HG02885 (cell line): ENCODE data around the gene GTF2A1L.
"Not testable (repeated sequence)": the region's sequence is repeated elsewhere in the genome, so short reads cannot be mapped to it uniquely, and the experiment has no call there.

Experiments
- ATAC-seq: cut with Tn5 transposase; IDR thresholded peaks from one replicate; pipeline ENCODE4 v1.9.1; 2021; ENCODE audit warnings: mild to moderate bottlenecking; ENCODE audit not compliant: unreplicated experiment, poor library complexity

Gene GTF2A1L

GRCh38 chr2:48696881-48697280 is 79.2 kb downstream of the GTF2A1L start:
- no peak for ATAC-seq

GRCh38 chr2:48699348-48699930 is 81.8 kb downstream of the GTF2A1L start:
- no peak for ATAC-seq

- ATAC-seq = not testable (repeated sequence)
Observed at GRCh38 chr2:48703621-48704020, 86.0 kb downstream of the GTF2A1L start.

DNA sequence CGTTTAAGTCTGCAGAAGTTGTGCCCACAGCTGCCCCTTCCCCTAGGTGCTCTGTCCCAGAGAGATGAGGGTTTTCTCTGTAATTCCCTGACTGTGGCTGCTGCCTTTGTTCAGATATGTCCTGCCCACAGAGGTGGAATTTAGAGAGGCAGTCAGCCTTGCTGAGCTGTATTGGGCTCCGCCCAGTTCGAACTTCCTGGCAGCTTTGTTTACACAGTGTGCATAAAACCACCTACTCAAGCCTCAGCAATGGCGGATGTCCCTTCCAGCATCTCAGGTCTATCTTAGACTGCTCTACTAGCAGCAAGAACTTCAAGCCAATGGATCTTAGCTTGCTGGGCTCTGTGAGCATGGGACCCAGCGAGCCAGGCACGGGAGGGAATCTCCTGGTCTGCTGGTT is 89.8 kb downstream of the GTF2A1L start:
- ATAC-seq = no peak

DNA sequence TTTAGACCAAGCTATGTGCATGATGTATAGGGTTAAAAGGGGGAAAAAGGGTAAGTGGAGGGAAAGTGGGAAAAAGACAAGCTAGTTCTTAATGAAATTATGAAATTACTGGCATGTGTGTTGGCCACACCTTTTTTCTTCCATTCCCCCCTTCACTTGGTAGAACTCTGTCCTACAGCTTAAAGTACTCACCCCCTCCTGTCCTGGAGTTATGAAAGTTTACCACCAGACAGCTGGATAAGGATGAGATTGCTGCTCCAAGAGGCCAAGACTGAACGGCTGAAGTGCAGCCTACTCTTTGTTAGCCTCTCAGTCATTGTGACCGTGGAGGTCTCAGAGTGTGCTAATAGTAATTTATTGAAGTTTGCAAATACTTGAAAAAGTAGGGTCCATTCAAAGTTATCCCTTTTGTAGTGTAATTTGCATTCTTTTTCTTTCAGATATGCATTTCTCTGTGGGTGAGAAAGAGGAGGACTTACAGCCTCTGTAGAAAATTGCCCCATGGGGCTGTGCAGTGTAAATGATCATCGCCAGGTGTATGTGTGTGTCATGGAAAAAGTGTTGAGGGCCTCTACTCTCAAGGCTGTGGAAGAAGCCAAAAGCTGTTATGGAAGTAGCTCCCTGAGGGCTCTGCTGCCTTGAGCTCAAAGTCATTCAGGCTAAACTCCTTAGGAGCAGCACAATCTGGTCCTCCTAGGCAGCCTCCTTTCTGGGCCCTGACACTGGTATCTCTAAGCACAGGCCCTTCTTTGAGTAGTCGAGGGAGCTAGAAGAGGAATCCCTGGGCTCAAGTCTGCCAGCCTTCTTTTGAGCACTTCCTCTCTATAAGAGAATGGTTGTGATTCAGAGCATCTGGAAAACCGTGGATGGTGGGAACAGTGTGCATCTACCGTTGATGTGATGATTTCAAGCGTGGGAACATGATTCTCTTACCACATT is 91.7 kb downstream of the GTF2A1L start:
- no peak for ATAC-seq

GRCh38 chr2:48711343-48711742 is 93.7 kb downstream of the GTF2A1L start:
- no peak for ATAC-seq

- no peak for ATAC-seq
Observed at GRCh38 chr2:48712151-48712550, 94.5 kb downstream of the GTF2A1L start.

- no peak for ATAC-seq
Observed at GRCh38 chr2:48713647-48714046, 96.0 kb downstream of the GTF2A1L start.

DNA sequence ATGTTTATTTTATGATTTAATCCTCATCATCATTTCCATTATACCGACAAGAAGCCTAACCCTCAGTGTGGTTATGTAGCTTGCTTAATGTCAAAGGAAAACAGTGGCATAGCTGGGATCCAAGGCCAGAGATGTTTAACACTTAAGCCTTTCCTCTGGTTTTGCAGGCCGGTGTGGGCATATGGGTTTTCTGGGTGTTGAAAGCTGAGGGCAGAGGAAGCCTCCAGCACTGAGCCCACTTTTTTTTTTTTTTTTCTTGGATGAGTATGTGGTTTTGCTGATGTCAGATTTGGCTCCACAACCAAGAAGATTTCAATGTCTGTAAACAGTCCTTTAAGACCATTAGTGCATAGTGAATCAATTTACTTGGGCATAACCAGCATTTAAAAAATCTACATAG is 96.6 kb downstream of the GTF2A1L start:
- no peak for ATAC-seq

DNA sequence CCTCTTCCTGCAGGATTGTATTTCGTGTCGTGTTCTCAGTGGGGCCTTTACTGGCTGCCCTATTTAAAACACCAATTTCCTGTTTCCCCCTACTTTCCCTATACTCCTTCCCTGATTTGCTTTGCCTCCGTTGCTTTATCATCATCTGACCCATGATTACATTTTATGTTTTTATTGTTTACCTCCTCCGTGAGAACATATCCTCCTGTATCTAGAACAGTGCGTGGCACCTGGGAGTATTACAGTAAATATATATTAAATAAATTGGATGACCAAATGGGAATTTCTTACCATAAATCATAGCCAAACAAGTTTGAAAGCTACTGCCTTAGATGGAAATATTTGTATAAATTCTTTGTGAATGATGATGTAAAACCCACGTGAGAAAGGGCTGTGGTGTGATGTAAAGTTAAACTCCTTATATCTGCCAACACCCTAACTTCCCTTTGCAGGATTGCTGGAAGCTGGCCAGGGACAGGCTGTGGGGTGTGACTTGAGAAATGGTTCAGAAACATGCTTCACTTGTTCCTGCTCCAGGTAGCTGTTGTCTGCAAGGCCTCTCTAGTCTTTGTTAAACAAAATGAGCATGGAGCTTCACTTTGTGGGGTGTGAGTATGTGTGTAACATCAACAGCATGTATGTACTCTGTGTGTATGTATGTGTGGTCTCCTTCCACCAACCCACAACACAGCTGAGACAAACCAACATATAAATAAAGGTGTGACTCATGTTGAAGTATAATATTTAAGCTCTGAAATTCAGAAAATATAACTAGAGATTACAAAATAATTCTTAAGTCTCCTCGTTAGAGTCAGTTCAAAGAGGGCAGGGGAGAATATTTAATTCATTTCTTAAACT is 97.6 kb downstream of the GTF2A1L start:
- ATAC-seq = no peak

- ATAC-seq = no peak
Observed at GRCh38 chr2:48715956-48716355, 98.3 kb downstream of the GTF2A1L start.

DNA sequence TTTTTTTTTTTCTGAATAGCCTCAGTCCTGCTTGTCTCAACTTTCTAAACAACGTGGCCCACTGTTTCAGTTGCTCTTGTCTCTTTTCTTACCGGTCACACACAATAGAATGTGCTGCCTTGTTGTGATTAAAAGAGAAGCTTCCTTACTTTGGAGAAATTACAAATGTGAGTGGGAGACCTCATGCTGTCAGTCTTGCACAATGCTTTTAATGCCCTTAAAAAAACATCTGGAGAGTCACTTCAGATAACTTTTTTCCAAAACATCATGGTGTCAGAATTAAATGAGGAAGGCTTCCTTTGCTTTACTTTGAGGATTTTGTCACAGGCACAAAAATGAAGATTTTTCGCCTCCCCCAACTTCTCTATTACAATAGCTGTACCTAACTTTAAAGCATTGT is 100.2 kb downstream of the GTF2A1L start:
- no peak for ATAC-seq

GRCh38 chr2:48719480-48720177 is 102.0 kb downstream of the GTF2A1L start:
- ATAC-seq = no peak

DNA sequence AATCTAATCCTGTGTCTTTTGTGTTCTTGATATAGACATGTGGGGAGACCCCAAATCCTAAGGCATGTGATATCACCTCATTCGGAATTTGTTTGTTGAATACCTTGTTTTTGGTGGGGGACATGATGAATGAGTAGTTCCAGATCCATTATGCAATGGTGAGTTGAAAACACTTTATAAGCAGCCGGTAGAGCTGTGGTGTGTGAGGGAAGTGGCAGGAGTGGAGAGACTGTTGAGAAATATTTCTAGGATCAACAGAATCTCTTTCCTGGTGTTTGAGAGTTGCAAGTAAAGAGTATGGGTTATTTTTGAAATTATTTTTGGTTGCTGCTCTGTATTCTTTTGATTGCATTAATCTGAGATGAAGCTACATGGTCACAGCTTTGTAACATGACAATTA is 103.5 kb downstream of the GTF2A1L start:
- ATAC-seq = no peak

DNA sequence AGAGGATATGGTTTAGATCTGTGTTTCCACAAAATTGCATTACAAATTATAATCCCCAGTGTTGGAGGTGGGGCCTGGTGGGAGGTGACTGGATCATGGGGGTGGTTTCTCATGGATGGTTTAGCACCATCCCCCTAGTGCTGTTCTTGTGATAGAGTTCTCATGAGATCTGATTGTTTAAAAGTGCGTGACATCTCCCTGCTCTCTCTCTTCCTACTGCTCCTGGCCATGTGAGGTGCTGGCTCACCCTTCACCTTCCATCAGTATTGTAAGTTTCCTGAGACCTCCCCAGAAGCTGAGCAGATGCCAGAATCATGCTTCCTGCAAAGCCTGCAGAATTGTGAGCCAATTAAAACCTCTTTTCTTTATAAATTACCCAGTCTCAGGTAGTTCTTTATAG is 104.7 kb downstream of the GTF2A1L start:
- no peak for ATAC-seq

- ATAC-seq = no peak
Observed at GRCh38 chr2:48723129-48723528, 105.5 kb downstream of the GTF2A1L start.

DNA sequence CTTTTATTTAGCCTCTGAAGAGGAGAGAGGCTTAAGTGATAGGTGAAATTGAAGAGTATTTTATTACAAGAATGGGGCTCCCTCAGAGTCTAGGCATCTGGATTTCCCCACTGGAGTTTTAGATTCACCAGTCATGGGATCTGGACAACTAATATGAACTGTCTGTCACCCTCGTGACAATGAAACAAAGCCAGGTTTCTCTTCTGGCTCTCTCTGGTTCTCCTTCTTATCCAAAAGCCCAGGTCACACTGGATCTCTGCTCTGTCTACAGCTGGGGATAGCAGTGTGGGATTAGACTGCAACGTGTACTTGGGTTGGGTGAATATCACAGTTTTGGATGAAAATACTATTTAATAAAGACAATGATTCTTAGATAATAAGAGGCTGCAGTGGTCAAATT is 106.6 kb downstream of the GTF2A1L start:
- no peak for ATAC-seq

GRCh38 chr2:48725696-48726494 is 108.2 kb downstream of the GTF2A1L start:
- no peak for ATAC-seq

GRCh38 chr2:48727560-48727959 is 109.9 kb downstream of the GTF2A1L start:
- ATAC-seq = no peak

DNA sequence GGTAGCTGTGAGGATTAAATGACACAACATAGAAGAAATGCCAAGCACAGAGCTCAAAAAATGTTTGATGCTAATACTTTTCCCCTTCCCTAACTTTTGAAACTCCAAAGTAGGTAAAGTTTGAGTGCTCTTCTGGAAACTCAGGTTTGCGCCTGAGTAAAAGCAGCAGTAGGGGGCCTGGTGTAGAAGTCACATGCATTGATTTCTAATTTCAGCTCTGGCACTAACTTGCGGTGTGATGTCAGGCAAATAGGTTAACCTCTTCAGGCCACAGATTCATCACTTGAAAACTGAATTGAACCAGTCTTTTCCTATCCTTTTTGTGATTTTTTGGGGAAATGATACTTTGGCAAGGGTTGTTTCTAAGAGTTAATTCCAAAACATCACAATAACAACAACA is 110.6 kb downstream of the GTF2A1L start:
- no peak for ATAC-seq
